ENCODE results near the gene CCDC88B. TPM values are rescaled to one million over a fixed set of nuclear protein-coding genes. Genes with fewer than 3 reads are reported as not detected.

Gene CCDC88B, protein sequence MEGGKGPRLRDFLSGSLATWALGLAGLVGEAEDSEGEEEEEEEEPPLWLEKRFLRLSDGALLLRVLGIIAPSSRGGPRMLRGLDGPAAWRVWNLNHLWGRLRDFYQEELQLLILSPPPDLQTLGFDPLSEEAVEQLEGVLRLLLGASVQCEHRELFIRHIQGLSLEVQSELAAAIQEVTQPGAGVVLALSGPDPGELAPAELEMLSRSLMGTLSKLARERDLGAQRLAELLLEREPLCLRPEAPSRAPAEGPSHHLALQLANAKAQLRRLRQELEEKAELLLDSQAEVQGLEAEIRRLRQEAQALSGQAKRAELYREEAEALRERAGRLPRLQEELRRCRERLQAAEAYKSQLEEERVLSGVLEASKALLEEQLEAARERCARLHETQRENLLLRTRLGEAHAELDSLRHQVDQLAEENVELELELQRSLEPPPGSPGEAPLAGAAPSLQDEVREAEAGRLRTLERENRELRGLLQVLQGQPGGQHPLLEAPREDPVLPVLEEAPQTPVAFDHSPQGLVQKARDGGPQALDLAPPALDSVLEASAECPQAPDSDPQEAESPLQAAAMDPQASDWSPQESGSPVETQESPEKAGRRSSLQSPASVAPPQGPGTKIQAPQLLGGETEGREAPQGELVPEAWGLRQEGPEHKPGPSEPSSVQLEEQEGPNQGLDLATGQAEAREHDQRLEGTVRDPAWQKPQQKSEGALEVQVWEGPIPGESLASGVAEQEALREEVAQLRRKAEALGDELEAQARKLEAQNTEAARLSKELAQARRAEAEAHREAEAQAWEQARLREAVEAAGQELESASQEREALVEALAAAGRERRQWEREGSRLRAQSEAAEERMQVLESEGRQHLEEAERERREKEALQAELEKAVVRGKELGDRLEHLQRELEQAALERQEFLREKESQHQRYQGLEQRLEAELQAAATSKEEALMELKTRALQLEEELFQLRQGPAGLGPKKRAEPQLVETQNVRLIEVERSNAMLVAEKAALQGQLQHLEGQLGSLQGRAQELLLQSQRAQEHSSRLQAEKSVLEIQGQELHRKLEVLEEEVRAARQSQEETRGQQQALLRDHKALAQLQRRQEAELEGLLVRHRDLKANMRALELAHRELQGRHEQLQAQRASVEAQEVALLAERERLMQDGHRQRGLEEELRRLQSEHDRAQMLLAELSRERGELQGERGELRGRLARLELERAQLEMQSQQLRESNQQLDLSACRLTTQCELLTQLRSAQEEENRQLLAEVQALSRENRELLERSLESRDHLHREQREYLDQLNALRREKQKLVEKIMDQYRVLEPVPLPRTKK (N-terminal part only)
- polyA plus RNA-seq (2013, experiment 1 of 4), result 8.7 TPM
- polyA plus RNA-seq (2013, experiment 2 of 4), result 12.0 TPM
- polyA plus RNA-seq (2013, experiment 3 of 4), result 8.4 TPM
- polyA plus RNA-seq (2013, experiment 4 of 4), result 10.3 TPM

DNA sequence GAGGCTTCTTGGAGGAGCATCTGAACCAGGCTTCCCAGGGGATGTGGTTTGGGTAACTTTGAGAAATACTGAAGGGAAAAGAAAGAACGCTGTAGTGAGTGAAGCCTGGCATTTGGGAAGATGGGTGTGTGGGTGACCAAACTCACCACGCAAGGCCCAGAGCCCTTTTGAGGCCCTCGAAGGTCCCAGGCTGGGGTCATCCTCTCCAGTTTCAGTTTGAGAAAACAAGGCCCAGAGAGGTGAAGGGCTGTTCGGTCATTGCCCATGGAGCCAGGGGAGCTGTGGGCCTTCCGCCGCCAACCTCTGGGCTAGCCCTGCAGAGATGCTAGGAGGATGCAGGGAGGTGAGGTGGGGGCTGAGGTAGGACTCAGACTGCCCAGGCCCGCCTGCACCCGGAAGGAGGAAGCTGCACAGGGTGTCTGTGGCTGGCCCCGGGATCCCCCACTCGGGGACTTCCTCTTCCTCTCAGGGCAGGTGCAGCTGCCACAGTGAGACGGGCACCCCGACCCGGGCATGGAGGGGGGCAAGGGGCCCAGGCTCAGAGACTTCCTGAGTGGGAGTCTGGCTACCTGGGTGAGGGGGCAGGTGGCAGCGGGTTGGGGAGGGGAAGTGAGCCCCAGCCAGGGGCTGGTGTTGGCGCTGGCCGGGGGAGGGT is at the start of gene CCDC88B:
Gene CCDC88B, plus strand, starts transcription at position 451 of the 655 bp plus-strand sequence. Its CDS starts 63 bp downstream, at position 514.
- Histone ChIP-seq H3K27ac (ENCODE audit: insufficient read depth, low read depth, low read length, poor library complexity, severe bottlenecking) (no peak within 1 kb of the TSS), H3K27me3 (ENCODE audit: control insufficient read depth, insufficient read depth, low read length, poor library complexity, severe bottlenecking) (peaks cover 8% of the 10 kb centered on the region), H3K9me3 (ENCODE audit: control insufficient read depth, low read length) (no peaks in the 10 kb centered on the region), H3K36me3 (ENCODE audit: control insufficient read depth, insufficient read depth, low read length) (no peaks in the 10 kb centered on the region), H3K4me3 (ENCODE audit: insufficient read depth, low read depth, low read length) (peak within 1 kb of the TSS; percentile 32), H3K4me1 (ENCODE audit: control insufficient read depth, insufficient read depth, low read length) (peaks cover 13% of the 10 kb centered on the region)
- WGBS, 2 experiments, result 88 to 91% methylated on average over 16 of the region's 16 CpGs

DNA sequence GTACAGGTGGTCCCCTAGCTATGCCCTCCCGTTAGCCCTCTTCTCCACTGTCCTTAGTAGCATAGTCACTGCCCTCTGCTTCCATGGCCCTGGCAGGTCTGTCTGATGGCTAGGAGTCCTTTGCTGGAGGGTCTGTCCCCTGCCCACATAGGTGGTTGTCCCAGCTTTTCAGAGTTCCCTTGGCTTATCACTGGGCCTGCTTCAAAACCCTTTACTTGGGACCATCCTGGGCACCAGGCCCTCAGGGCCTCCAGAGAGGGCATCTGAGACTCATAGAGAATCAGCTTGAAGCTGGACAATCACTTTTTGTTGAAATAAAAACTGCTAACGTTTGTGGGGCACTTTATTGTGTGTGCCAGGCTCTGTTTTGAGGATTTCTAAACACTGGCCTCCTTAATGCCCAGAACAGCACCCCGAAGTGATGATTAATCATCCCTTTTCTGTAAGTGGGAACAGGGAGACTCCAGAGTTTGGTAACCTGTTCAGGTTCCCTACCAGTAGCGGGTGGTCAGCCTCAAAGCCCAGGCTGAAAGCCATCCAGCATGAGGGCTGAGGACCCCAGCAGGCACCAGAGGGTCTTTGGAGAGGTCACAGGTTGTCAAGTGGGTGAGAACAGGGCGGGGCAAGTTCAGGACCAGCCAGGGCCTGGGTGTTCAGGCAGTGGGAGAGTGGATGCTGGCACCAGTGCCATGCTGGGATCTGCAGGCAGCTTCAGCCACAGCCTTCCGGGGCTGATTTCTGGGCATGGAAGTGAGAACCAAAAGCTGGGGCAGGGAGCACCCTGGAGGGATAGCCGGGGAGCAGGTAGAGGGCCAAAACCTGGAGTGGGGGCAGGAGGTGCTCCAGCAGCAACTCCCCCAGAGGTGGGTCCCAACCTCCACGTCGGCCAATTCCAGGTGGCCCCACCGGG is 49.4 kb upstream of the CCDC88B start:
- Histone ChIP-seq H3K27ac (ENCODE audit: insufficient read depth, low read depth, low read length, poor library complexity, severe bottlenecking) (no peak overlapping the region), H3K27me3 (ENCODE audit: control insufficient read depth, insufficient read depth, low read length, poor library complexity, severe bottlenecking) (peaks cover 67% of the 10 kb centered on the region), H3K4me3 (ENCODE audit: insufficient read depth, low read depth, low read length) (no peak overlapping the region), H3K9me3 (ENCODE audit: control insufficient read depth, low read length) (no peaks in the 10 kb centered on the region), H3K4me1 (ENCODE audit: control insufficient read depth, insufficient read depth, low read length) (peaks cover 13% of the 10 kb centered on the region), H3K36me3 (ENCODE audit: control insufficient read depth, insufficient read depth, low read length) (no peaks in the 10 kb centered on the region)
- 48 to 54% methylated on average over 10 of the region's 10 CpGs for WGBS, 2 experiments

DNA sequence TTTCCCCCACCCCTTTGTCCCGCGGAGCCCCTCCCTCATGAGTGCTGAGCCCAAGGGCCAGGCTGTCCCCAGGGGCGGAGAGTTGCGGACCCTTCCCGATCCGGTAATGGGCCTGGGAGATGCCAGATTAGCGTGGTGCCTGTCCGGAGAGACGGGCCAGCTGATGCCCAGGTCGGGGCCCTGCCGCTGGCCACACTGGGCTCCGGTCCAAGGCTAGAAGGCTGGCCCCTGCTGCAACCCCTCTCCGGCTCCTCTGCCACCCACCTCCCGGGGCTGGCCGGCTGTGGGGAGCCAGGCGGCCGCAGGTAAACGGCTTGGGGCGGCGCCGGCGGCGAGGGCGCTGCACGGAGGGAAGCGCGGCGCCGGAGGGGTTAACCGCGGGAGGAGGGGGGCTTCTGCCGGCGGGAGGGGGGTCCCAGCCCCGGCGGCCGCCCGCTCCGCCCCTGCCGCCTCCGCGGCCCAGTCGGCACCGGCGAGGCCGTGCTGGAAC is 48.7 kb upstream of the CCDC88B start, which contains the start of gene KCNK4:
Gene KCNK4, plus strand, starts transcription at position 41 of the 490 bp plus-strand sequence. CDS start 1,717 bp downstream, outside the sequence.
- WGBS, 2 experiments, result 3% methylated on average over 45 of the region's 45 CpGs
- Histone ChIP-seq H3K4me3 (ENCODE audit: insufficient read depth, low read depth, low read length) (peak within 1 kb of the TSS; percentile 4), H3K27me3 (ENCODE audit: control insufficient read depth, insufficient read depth, low read length, poor library complexity, severe bottlenecking) (peaks cover 74% of the 10 kb centered on the region), H3K36me3 (ENCODE audit: control insufficient read depth, insufficient read depth, low read length) (no peaks in the 10 kb centered on the region), H3K27ac (ENCODE audit: insufficient read depth, low read depth, low read length, poor library complexity, severe bottlenecking) (no peak within 1 kb of the TSS), H3K9me3 (ENCODE audit: control insufficient read depth, low read length) (no peaks in the 10 kb centered on the region), H3K4me1 (ENCODE audit: control insufficient read depth, insufficient read depth, low read length) (peaks cover 13% of the 10 kb centered on the region)

DNA sequence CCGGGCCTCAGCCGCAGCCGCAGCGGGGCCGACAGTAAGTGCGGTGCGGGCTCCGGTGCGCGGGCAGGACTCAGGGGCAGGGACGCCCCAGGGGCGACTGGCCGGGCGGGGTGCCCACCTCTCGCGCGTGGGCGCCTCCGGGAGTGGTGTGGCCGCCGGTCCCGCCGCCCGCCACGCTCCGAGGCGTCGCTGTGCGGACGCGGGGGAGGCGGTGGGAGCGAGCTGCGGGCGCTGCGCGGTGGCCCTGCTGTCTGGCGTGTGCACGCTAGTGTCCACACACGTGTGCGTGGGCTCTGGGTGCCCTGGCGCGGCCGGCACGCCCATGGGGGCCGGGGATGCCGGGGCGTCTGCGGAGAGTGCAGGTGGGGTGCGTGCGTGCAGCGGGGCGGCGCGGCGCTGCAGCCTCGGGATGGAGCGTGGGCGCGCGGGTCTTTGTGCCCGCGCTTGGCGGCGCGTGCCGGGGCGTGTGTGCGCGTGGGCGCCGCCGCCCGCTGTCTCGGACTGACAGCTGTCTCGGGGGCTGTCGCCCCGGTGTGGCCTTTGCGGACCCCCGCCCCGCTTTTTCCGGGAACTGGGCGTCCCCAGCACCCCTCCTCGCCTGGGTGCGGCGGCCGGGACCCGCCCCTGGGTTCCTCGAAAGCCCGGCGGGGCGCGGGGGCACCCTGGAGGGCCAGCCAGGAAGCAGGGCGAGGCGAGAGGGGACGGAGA is 48.1 kb upstream of the CCDC88B start:
- H3K27me3 ChIP-seq (ENCODE audit: control insufficient read depth, insufficient read depth, low read length, poor library complexity, severe bottlenecking), result peaks cover 80% of the 10 kb centered on the region
- H3K4me3 ChIP-seq (ENCODE audit: insufficient read depth, low read depth, low read length), result peak overlapping the region; percentile 4
- no peak overlapping the region for H3K27ac ChIP-seq (ENCODE audit: insufficient read depth, low read depth, low read length, poor library complexity, severe bottlenecking)
- H3K9me3 ChIP-seq (ENCODE audit: control insufficient read depth, low read length), result no peaks in the 10 kb centered on the region
- H3K4me1 ChIP-seq (ENCODE audit: control insufficient read depth, insufficient read depth, low read length), result peaks cover 13% of the 10 kb centered on the region
- 2% methylated on average over 96 of the region's 96 CpGs for WGBS, 2 experiments
- no peaks in the 10 kb centered on the region for H3K36me3 ChIP-seq (ENCODE audit: control insufficient read depth, insufficient read depth, low read length)

DNA sequence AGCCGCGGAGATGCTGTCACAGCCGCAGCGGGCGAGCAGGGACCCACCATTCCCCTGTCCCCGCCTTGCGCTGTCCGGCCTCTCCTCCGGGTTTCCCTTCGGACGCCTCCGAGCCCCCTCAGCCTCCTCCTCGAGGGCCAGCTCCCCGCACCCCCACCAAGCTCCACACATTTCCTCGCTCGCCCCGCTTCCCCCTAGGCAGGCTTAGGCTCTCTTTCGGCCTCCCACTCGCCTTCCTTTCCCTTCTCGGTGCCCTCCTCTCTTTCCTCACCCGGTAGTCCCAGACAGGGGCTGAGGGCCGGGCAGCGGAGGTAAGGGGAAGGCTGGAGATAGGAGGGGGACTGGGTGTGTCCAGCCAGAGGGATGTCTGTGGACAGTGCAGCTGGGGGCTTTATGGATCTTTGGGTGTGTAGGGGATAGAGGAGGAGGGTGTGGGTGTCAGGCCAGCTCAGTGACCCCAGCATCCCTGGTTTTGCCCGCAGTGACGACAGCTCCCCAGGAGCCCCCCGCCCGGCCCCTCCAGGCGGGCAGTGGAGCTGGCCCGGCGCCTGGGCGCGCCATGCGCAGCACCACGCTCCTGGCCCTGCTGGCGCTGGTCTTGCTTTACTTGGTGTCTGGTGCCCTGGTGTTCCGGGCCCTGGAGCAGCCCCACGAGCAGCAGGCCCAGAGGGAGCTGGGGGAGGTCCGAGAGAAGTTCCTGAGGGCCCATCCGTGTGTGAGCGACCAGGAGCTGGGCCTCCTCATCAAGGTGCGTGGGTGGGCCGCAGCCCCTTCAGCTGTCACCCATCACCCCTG is 47.3 kb upstream of the CCDC88B start:
- H3K36me3 ChIP-seq (ENCODE audit: control insufficient read depth, insufficient read depth, low read length), result no peaks in the 10 kb centered on the region
- 41% methylated on average over 42 of the region's 42 CpGs for WGBS, 2 experiments
- no peak overlapping the region for H3K27ac ChIP-seq (ENCODE audit: insufficient read depth, low read depth, low read length, poor library complexity, severe bottlenecking)
- H3K9me3 ChIP-seq (ENCODE audit: control insufficient read depth, low read length), result no peaks in the 10 kb centered on the region
- H3K27me3 ChIP-seq (ENCODE audit: control insufficient read depth, insufficient read depth, low read length, poor library complexity, severe bottlenecking), result peaks cover 88% of the 10 kb centered on the region
- H3K4me1 ChIP-seq (ENCODE audit: control insufficient read depth, insufficient read depth, low read length), result peaks cover 13% of the 10 kb centered on the region
- no peak overlapping the region for H3K4me3 ChIP-seq (ENCODE audit: insufficient read depth, low read depth, low read length)

DNA sequence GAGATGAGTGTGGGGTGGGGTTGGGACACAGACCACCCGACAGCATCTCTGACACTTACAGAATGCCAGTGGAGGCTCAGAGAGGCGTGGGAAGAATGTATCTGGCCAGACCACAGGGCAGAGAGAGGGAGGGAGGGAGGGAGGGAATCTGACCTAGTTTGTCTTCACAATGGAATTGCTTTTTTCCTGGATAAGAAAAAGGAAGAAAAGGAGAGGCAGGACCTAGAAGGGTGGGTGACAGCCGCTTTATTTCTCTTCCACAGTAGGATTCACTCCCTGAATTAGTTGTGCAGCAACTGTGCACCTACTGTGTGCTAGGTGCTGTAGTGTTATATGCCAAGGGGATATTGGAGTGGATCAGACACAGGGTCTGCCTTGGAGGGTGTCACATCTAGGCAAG is 45.2 kb upstream of the CCDC88B start:
- Histone ChIP-seq H3K27me3 (ENCODE audit: control insufficient read depth, insufficient read depth, low read length, poor library complexity, severe bottlenecking) (peaks cover 100% of the 10 kb centered on the region), H3K36me3 (ENCODE audit: control insufficient read depth, insufficient read depth, low read length) (no peaks in the 10 kb centered on the region), H3K4me1 (ENCODE audit: control insufficient read depth, insufficient read depth, low read length) (peaks cover 19% of the 10 kb centered on the region), H3K27ac (ENCODE audit: insufficient read depth, low read depth, low read length, poor library complexity, severe bottlenecking) (no peak overlapping the region), H3K4me3 (ENCODE audit: insufficient read depth, low read depth, low read length) (no peak overlapping the region), H3K9me3 (ENCODE audit: control insufficient read depth, low read length) (no peaks in the 10 kb centered on the region)
- WGBS, 2 experiments, result 50 to 55% methylated on average over 3 of the region's 3 CpGs

DNA sequence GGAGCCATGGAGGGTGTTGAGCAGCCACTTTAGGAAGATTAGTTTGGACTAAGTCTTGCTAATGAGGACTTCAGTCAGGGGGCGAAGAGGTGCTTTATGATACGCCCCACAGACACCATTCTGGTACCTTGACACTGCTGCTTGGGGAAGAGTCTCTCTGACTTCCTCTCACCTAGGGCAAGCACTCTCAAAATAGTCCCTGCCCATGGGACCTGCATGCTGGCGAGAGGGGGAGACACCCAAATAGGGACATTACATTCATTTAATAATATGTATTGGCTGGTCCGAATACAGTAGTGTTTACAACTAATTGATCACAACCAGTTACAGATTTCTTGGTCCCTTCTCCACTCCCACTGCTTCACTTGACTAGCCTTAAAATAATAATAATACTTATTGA is 44.2 kb upstream of the CCDC88B start:
- no peaks in the 10 kb centered on the region for H3K36me3 ChIP-seq (ENCODE audit: control insufficient read depth, insufficient read depth, low read length)
- peaks cover 100% of the 10 kb centered on the region for H3K27me3 ChIP-seq (ENCODE audit: control insufficient read depth, insufficient read depth, low read length, poor library complexity, severe bottlenecking)
- no peak overlapping the region for H3K27ac ChIP-seq (ENCODE audit: insufficient read depth, low read depth, low read length, poor library complexity, severe bottlenecking)
- H3K9me3 ChIP-seq (ENCODE audit: control insufficient read depth, low read length), result no peaks in the 10 kb centered on the region
- 77 to 89% methylated on average over 2 to 3 of the region's 4 CpGs for WGBS, 2 experiments
- H3K4me3 ChIP-seq (ENCODE audit: insufficient read depth, low read depth, low read length), result no peak overlapping the region
- peaks cover 27% of the 10 kb centered on the region for H3K4me1 ChIP-seq (ENCODE audit: control insufficient read depth, insufficient read depth, low read length)

DNA sequence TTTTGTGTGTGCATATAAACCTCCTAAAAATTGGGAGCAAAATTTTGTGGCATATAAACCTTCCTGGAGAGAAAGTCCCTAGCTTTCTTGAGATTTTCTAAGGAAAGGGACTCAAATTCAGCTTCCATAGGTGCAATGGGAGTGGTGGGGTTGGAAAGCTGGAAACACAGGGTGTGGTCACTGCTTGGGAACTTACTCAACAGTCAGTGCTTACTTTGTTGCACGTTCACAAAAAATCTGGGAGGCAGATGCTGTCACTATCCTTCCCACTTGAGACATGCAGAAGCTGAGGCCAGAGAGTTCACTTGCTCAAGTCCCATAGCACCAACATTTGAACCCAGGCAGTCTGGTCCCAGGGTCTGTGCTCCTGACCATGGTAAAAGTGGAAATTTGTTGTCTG is 43.8 kb upstream of the CCDC88B start:
- Histone ChIP-seq H3K36me3 (ENCODE audit: control insufficient read depth, insufficient read depth, low read length) (no peaks in the 10 kb centered on the region), H3K9me3 (ENCODE audit: control insufficient read depth, low read length) (no peaks in the 10 kb centered on the region), H3K27ac (ENCODE audit: insufficient read depth, low read depth, low read length, poor library complexity, severe bottlenecking) (no peak overlapping the region), H3K4me1 (ENCODE audit: control insufficient read depth, insufficient read depth, low read length) (peaks cover 26% of the 10 kb centered on the region), H3K4me3 (ENCODE audit: insufficient read depth, low read depth, low read length) (no peak overlapping the region), H3K27me3 (ENCODE audit: control insufficient read depth, insufficient read depth, low read length, poor library complexity, severe bottlenecking) (peaks cover 100% of the 10 kb centered on the region)
- WGBS, 2 experiments, result 46 to 58% methylated on average over 1 of the region's 1 CpG
